Measurements from ENCODE around the gene CHI3L1.
A peak's percentile ranks its signal among the peaks of the same experiment; 100 is the strongest.

- TF ChIP-seq CTCF (IDR thresholded peaks at IDR 0.05): peak in 2 of 6 experiments; percentile 12 to 26
- no peak for TF ChIP-seq POLR2A (IDR thresholded peaks at IDR 0.05)
These were observed 20.1 kb downstream of the CHI3L1 start for GRCh38 chr1:203166192-203166940.
